ENCODE data around the gene ARHGAP40.

Gene ARHGAP40

DNA sequence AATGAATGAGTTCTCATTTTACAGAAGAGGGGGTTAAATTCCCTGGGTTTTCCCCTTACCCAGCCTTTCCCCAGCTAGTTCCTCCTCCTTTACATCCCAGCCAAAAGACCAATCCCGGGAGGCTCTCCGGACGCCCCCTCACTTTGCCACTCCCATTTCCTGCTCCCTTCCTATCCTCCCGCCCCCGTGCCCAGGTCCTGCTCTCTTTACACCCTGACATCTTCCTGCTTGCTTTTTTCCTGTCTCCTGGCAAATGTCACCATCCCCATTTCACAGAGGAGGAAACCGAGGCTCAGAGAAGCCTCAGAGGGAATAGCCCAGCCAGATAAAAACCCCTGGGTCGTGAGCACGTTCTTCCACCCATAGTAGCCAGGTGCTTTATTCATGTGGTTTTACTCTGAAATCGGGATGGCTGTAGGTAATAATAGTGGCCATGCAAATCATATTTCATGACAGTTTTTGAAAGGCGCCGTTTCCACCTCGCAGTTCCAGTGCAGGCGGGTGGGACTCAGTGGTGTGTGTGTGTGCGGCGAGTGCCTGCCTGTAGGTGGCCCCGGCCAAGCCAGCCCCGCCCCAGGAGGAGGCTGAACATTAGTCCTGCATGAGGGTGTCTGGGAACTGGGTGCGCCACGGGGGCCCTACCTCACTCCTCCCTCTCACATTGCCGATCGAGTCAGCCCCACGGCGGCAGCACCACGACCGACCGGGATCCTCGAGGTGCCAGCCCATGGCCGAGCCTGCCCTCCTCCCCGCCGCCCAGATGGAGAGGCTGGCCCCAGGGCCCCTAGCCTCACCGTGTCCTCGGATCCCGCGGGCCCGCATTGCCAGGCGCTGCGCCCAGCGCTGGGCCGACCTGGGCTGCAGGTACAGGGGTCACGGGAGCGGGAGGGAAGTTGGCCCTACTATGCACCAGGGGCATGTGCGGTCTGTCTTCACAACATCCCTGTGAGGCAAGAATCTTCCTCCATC lies at the start of gene ARHGAP40:
ARHGAP40 (plus strand) TSS at position 594 of the 969 bp plus-strand sequence.
- DNase-seq = no peak

DNA sequence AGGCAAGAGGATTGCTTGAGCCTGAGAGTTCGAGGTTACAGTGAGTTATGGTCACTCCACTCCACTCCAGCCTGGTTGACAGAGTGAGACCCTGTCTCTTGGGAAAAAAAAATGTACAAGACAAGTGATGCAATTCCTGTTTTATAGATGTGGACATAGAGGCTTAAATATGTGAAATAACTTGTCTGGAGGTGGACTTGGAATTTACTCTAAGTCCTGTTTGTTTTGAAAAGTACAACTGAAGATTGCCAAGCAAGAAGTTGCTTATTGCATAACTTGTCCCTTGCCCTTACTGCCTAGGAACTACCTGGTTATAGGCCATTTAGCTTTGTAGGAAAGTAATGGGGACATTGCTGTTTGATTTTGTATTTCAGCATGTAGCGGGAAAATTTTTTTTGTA lies 46.6 kb upstream of the ARHGAP40 start:
- DNase-seq = no peak

DNA sequence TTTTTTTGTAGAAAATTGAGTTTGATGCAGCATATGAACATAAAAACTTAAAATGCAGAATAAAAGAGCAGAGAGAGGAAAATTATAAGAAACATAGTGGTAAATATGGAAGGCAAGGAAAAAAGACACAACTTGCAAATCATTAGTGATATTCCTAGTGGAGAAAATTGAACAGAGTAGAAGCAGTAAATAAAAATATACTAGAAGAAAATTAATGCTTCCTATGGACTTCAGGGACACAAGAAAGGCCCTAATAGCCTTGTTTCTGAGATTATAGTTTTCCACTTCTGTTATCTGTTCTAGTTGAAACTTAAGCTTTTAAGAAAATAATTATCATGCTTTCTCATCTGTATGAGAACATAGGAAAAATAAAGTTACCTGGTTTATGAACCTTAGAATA lies 46.2 kb upstream of the ARHGAP40 start:
- no peak for DNase-seq

DNA sequence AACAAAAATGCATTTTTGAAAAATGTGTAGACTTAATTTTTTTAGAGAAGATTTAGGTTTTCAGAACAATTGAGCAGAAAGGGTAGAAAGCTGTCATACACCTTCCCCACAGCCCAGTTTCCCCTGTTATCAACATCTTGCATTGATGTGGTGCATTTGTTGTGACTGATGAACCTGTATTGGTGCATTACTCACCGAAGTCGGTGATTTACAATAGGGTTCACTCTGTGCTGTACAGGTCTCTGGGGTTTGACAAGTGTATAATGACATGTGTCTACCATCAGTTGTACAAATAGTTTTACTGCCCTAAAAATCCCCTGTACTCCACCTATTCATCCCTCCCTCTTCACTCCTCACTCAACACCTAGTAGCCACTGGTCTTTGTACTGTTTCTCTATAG lies 44.4 kb upstream of the ARHGAP40 start:
- DNase-seq = no peak

DNA sequence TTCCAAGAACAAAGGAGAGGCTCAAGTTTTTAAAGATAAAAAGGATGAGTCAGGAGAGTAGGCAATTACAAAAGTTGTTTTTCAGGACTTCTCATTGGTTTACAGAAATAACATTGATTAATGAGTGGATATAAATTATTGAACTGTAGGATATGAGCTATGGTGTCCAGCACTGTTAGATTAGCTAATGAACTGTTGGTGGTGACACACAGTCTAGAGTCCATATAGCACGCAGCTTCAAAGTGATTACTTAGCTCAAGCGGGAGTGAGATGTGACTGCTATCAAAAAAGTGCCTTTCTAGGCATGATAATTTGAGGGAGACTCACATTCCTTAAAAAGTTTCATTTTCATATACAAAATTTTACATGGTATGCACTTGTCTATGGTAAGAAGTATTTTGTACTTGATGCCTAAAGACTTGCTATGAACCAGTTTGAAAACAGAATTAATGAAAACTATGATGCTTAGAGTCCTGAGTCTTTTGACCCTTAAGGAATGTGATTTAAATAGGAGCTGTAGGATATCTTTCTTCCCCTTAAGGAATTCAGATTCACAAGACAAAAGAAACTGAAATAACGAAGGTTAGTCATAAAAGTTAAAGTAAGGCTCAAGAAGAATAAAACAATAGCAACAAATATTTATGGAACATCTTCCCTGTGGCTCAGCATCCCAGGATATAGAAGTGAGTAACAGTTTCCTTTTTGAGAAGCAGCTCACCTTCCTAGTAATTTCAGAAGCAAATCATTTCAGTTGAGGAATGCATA lies 42.8 kb upstream of the ARHGAP40 start:
- DNase-seq = no peak

DNA sequence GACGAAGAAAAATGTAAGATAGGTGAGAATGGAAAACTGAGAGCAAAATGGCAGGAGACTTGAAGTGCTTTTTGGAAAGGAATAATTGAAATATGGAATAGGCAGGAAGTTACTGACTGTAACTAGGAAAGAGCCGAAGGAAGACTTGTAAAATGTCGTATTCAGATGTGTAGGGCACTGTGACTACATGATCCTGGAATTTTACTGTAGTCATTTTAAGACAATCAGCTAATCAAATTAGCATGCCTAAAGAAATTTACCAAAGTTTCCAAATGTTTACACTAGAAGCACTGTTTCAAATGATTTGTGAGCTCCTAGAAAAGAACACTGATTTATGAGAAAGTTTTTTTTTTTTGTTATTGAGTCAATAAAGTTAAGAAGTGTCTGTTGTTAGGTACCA lies 41.8 kb upstream of the ARHGAP40 start:
- no peak for DNase-seq

DNA sequence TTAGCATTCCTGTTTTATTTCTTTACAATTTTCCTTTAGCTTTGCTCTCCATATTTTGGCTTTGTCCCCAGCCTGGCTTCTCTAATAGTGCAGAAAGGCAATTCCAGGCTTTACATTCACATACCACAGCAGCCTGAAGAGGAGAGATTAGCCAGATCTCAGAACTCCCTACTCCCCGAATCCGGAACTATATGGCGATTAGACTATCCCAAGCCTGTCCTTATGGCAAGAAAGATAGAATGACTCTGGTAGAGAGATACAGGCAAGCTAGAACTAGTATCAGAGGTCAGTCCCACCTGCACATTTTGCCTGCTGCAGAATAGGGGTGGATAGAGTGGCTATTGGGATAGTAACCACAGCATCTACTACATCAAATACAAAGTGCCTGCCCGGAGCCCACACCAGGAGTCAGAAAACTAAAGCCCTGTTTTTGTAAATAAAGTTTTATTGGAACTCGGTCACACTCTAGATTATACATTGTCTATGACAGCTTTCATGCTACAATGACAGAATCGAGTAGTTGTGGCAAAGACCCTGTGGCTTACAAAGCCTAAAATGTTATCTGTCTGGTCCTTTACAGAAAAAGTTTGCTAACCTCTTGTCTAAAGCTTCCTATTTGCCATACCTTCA lies 37.7 kb upstream of the ARHGAP40 start:
- DNase-seq = no peak

DNA sequence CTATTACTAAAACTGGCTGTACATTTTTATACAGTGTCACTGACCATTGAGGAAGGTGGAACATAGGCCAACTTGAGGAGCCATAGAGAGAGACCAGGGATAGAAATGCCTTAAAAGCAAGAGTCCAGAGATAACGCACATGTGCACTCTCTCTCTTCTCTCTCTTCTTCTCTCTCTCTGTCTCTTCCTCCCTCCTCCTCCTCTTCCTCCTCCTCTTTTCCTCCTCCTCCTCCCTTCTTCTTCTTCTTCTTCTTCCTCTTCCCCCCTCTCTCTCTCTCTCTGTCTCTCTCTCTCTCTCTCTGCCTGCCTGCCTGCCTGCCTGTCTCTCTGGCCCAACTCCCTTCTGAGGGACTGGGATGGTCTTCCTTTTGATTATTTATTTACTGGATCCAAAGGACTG lies 36.9 kb upstream of the ARHGAP40 start:
- DNase-seq = no peak

DNA sequence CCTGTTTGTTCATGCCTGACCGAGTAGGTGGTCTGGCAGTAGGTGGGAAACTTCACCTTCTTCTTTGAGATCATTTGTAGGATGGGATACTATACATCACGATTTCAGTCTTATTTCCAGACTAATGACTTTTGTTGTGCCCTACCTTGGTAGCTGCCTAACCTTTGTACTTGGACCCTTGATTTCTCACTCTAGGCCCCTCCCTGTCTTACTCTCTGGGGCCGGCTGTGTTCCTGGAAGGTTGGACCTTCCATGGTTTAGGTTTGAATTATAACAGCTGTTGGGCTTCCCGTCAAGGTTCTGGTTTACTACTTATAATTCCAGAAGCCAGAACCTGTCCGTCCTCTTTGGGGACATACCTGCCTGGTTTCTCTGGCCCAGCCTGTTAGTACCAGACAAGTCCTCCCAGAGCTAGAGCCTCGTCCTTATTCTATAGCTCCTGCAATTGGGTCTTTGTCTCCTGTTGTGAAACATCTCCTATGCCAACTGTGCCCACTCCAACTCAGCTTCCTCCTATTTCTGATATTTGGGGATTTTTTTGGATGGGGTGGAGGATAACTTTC lies 35.5 kb upstream of the ARHGAP40 start:
- DNase-seq = no peak

DNA sequence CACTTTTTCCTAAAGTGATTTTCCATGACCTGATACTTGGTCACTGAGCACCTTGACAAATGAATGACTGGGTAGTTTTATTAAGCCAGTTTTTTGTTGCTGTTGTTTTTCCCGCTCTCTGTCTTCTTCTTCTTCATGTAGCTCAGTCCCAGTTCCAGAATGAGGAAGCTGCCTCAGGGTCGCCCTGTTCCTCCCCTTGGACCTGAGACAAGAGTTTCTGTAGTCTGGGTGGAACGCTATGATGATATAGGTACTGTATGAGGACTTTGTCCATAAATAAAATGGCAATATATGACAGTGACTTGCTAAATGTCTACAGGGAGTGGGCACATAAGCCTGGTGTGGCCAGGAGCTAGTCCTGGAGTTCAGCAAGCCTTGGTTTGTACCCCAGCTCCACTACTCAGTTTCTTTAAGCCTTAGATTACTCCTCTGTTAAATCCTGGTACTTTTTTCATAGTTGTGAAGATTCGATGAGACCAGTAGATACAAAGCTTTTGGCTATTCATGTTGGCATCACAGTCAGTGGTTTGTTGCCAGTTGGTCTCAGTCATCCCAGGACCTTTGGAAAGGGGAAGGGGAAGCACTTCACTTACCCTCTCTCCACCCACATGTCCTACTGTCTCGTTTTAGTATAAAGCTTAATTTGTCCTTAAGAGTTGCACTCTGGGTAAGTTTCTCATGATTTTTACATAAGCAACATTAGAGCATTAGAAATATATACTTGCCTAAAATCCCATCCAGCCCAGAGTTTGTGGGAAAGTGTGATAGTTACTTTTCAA lies 31.7 kb upstream of the ARHGAP40 start:
- DNase-seq = no peak

DNA sequence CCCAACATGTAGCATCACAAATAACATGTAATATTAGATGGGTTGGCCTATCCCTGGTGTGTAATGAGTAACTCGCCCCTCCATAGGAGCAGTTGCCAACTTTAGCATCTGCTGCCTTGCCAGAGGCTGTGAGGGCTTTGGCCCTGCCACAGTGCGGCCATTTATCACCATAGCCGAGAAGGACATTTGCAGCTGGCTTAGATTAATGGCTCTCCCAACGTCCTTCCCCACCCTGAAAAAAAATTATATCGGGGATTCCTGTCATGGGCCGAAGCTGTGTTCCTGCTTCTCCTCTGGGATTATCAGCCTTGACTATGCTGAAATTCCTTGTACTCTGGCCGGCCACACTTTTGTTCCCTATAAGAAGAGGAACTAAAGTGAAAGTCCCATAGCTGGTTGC lies 28.2 kb upstream of the ARHGAP40 start:
- DNase-seq = no peak

DNA sequence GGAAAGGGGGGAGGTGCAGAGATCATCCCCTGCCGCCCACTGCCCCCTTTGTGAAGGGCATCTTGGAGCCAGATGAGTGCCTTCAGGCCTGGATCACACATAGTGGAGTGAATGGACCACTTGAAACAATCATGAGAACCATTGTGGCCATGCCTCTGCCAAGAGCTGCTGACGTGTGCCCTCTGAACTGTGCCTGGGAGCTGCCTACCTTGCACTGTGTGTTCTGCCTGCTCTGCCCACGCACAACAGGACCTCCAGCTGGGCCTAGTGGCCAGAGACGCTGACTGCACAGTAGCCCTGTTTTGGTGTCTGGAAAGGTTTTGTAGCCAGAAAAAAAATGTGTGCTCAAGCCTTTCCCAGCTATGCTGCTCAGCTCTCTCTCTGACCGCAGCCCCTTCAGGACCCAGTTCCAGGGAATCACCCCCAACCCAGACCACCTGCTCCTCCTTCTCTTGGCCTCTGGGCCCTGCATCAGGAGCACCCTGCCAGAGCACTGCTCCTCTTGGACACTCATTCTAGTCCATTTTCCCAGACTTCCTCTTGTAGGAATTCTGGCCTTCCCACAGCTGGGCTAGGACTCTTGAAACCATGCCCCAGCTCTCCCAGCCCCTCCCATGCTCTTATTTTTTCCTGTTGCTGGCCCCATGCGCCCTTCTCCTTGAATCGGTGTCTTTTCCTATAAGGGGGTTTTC lies 22.2 kb upstream of the ARHGAP40 start:
- DNase-seq = no peak

DNA sequence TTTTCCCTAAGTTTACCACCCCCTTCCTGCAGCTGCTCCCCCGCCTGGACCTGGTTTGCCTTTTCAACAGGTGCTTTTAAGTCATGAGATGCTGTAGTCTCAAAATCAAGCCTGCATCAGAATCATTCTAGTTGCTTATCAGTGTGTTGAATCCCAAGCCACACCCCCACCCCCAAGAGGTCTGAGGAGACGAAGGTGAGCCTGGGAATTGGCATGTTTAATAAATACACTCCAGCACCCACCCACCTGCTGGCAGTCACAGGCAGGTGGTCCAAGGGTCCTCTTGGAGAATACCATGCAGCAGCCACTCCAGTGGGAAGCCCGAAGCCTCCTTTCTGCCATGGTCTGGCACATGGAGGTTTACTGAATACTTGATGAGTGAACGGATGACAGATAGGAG lies 21.7 kb upstream of the ARHGAP40 start:
- no peak for DNase-seq

DNA sequence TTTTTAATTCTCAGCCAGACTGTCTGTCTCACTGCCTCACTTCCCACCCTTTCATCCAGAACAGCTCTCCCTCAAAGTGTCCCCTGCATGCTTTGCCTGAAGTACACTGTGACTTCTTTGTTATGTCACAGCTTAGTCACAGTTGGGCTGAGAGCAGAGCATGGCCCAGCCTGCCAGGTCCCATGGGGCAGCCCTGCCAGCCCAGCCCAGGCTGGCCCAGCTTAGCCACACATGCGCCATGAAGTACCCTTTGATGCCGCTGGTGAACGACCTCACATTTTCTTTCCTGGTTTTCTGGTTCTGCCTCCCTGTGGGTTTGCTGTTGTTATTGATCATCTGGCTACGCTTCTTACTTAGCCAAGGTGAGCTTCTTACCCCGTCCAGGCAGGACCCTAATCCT lies 20.6 kb upstream of the ARHGAP40 start, which contains the start of gene ADIG:
ADIG (plus strand) TSS at position 185 of the 400 bp plus-strand sequence; CDS start at position 239, 54 bp downstream.
- no peak for DNase-seq

DNA sequence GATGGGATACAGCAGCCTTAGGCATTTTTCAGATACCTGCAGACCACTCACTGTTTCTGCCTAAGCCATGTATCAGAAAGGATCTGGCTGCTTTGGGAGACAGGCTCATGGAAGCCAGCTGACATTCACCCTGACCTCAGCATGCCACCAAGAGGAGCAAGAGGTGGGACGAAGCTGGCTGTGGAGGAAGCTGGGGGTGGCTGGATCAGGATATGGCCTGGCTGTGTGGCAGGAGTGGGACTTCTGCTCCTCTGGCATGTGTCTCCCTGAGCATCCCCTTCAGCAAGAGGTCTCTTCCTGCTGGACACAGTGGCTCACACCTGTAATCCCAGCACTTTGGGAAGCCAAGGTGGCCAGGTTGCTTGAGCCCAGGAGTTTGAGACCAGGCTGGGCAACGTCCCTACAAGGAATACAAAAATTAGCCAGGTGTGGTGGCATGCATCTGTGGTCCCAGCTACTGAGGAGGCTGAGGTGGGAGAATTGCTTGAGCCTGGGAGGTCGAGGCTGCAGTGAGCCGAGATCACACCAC lies 19.7 kb upstream of the ARHGAP40 start:
- DNase-seq = no peak

DNA sequence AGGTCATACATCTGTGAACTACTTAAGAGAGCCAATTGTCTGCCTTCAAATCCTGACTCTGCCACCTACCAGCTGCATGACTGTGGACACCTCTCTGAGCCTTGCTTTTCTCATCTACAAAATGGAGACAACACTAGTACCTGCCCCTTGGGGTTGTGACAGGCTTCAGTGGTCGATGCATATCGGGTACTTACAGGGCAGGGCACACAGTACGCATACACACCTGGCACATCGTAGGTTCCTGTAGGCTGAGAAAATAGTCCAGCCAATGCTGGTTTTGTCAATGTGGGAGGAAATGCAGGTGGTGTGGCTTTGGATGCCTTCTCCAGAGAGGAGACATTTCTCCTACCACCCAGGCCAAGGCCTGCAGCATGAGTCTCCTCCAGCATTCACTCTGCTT lies 18.3 kb upstream of the ARHGAP40 start:
- DNase-seq = no peak

DNA sequence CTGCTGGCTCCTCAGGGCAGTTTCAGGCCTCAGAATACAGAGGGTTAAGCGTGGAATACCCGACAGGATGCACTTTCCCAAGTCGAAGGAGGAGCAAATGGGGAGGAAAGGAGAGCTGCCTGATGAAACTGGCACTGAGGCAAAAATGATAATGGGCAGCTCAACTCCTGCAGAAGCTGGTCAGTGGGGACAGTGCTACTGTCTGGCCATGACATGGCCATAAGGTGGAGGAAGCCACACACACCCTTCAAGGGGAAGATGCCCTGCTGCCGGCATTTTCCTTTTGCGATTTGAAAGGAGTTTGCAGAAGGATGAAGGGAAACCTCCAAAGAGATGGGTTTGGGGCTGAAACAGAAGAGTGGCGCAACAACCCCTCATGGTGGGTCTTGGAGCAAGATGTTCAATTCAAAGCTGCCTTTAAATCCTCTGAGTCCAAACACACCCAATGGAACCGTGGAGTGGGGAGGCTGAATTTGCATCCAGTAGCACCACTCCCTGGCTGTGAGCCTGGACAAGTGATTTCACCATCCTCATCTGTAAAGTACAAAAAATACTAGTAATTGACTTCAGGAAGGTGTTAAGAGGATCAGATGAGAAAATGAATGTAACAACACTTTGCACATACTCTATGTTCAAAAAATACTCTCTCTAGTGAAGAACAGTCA lies 17.4 kb upstream of the ARHGAP40 start:
- DNase-seq = no peak

DNA sequence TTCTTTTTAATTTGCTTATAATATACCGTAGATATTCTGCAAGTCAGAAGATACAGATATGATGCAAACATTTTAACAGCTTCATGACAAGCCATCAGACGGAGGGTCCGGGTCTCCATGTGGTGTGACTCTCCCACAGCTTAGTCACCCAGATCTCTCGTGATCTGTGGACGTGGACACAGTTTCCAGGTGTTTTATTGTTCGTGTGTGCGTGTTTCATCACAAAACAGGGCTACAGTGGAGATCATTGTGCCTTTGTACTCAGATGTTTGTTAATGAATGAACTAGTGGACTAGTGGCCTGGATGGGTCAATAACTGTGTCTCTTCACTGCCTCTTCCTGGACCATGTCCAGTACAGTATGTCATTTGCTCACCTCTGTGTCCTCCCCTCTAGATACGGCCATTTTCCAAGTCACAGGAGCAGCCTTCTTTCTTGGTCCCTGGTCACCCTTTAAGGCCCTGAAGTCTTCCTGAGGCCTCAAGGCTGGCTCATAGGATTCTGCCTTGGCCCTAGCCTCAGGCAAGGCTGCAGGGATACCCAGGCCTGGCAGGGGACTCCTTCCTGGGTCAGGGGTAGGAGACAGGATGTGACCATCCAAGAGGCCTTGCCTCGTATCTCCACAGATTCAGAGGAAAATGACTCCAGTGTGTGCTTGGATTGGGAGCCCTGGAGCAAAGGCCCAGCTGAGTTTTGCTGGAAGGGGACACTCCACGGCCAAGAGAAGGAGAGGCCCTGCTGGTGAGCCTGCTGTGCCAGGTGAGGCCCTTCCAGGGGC lies 16.0 kb upstream of the ARHGAP40 start:
- DNase-seq = no peak

DNA sequence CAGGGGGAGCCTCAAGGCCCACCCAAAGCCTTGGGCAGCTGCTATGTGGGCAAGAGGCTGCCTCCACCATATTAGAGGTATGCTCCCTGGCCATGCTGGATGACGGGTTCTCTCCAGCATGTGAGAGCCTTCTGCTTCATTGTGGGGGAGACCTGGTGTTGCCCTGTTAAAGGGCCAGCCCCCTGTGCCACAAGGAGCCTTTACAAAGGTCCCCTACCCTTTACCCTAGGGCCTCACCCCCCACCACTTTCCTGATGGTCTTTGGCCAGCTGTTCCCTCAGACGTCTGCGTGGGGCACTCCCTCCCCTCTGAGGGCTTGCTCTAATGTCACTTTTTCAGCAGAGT lies 15.5 kb upstream of the ARHGAP40 start:
- no peak for DNase-seq

DNA sequence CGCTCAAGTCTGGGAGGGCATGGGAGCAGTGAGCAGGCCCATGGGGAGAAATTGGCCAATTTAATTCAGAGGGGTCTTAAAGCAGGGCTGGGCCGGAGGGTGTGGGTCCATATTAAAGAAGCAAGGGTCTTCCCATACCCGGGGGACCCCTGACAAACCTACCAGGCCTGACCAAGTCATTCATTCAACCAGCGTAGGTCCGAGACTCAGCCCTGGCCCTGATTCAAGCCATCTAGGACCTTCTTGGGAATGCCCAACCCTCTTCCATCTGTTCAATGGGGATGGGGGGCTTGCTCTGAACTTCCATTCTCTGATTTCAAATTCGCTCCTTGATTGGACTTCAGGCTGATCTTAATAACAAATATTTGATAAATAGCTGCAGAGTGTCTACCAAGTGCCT lies 13.3 kb upstream of the ARHGAP40 start:
- DNase-seq = no peak
